ENCODE results near the gene PDZD2. TPM values are rescaled to one million over a fixed set of nuclear protein-coding genes. Genes with fewer than 3 reads are reported as not detected.
"Not testable (repeated sequence)": the region's sequence is repeated elsewhere in the genome, so short reads cannot be mapped to it uniquely, and the experiment has no call there.

Gene PDZD2
- total RNA-seq, 1 donor from 2014 or later = 23.3 TPM

- no peak for DNase-seq
- Mint-ChIP-seq H3K4me1 (ENCODE audit: low read depth, unreplicated experiment) (peaks cover 7% of the 10 kb centered on the region), H3K27me3 (ENCODE audit: unreplicated experiment) (peaks cover 4% of the 10 kb centered on the region), H3K9me3 (ENCODE audit: unreplicated experiment) (peaks cover 2% of the 10 kb centered on the region), H3K4me3 (ENCODE audit: unreplicated experiment) (no peak overlapping the region), H3K36me3 (ENCODE audit: unreplicated experiment) (peaks cover 9% of the 10 kb centered on the region), H3K27ac (ENCODE audit: unreplicated experiment) (no peak overlapping the region)
- TF ChIP-seq, protein P1, sequence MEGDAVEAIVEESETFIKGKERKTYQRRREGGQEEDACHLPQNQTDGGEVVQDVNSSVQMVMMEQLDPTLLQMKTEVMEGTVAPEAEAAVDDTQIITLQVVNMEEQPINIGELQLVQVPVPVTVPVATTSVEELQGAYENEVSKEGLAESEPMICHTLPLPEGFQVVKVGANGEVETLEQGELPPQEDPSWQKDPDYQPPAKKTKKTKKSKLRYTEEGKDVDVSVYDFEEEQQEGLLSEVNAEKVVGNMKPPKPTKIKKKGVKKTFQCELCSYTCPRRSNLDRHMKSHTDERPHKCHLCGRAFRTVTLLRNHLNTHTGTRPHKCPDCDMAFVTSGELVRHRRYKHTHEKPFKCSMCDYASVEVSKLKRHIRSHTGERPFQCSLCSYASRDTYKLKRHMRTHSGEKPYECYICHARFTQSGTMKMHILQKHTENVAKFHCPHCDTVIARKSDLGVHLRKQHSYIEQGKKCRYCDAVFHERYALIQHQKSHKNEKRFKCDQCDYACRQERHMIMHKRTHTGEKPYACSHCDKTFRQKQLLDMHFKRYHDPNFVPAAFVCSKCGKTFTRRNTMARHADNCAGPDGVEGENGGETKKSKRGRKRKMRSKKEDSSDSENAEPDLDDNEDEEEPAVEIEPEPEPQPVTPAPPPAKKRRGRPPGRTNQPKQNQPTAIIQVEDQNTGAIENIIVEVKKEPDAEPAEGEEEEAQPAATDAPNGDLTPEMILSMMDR (IDR thresholded peaks at IDR 0.05; ENCODE audit: partially characterized antibody, unreplicated experiment) = no peak
These were observed 326.3 kb downstream of the PDZD2 start for GRCh38 chr5:31965227-31965626.

DNA sequence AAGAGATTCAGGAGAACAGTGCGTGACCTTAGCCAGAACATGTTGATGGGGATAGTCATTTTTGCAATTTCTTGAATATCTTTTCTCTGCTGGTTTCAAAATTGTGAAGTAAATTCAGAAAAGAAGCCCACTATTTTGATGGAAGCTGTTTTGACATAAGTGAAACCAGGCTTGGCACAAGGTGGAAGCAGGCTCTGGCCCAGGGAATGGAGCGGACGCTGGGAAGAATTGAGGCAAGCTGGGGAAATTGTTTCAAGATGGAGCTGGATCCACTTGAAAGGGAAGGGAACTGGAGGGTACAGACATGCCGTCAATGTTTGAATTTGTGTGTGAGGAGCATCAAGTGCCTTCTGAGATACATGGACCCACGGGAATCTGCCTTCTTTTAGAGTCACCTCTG, 328.0 kb downstream of the PDZD2 start:
- no peak for DNase-seq
- peaks cover 1% of the 10 kb centered on the region for H3K9me3 Mint-ChIP-seq (ENCODE audit: unreplicated experiment)

GRCh38 chr5:31967461-31967860, 328.5 kb downstream of the PDZD2 start:
- no peak for DNase-seq
- H3K36me3 Mint-ChIP-seq (ENCODE audit: unreplicated experiment) = peaks cover 9% of the 10 kb centered on the region

More for the DNA sequence above, 328.0 kb downstream of the PDZD2 start:
- Mint-ChIP-seq H3K27me3 (ENCODE audit: unreplicated experiment) (peaks cover 4% of the 10 kb centered on the region), H3K4me1 (ENCODE audit: low read depth, unreplicated experiment) (peaks cover 7% of the 10 kb centered on the region), H3K36me3 (ENCODE audit: unreplicated experiment) (peaks cover 9% of the 10 kb centered on the region), H3K27ac (ENCODE audit: unreplicated experiment) (no peak overlapping the region), H3K4me3 (ENCODE audit: unreplicated experiment) (no peak overlapping the region)
- TF ChIP-seq, protein P1 (IDR thresholded peaks at IDR 0.05; ENCODE audit: partially characterized antibody, unreplicated experiment) = no peak

DNA sequence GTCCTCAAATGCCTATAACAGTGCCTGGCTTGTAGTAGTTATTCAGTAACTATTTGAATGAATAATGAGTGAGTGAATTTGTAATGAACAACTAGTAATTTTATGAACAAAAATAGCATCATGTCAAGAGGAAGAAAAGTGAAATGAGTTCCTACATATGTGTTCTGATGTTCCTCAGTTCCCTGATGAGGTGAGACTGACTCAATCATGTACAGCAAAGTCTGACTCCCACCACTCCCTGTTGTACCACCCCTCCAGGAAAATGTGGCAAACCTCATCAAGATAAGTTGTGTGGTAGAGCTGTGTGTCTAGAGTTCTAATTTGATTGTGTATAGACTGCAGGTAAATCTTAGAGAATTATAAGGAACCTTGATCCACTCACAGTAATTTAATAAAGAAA, 333.6 kb downstream of the PDZD2 start:
- DNase-seq = no peak
- no peak overlapping the region for H3K27ac Mint-ChIP-seq (ENCODE audit: unreplicated experiment)
- TF ChIP-seq, protein P1 (IDR thresholded peaks at IDR 0.05; ENCODE audit: partially characterized antibody, unreplicated experiment) = no peak

More at GRCh38 chr5:31967461-31967860, 328.5 kb downstream of the PDZD2 start:
- TF ChIP-seq, protein P1 (IDR thresholded peaks at IDR 0.05; ENCODE audit: partially characterized antibody, unreplicated experiment) = no peak
- peaks cover 7% of the 10 kb centered on the region for H3K4me1 Mint-ChIP-seq (ENCODE audit: low read depth, unreplicated experiment)
- no peak overlapping the region for H3K27ac Mint-ChIP-seq (ENCODE audit: unreplicated experiment)
- H3K27me3 Mint-ChIP-seq (ENCODE audit: unreplicated experiment) = peaks cover 4% of the 10 kb centered on the region
- H3K4me3 Mint-ChIP-seq (ENCODE audit: unreplicated experiment) = no peak overlapping the region
- peaks cover 1% of the 10 kb centered on the region for H3K9me3 Mint-ChIP-seq (ENCODE audit: unreplicated experiment)

GRCh38 chr5:31975189-31975612, 336.3 kb downstream of the PDZD2 start:
- H3K4me3 Mint-ChIP-seq (ENCODE audit: unreplicated experiment); H3K27me3 Mint-ChIP-seq (ENCODE audit: unreplicated experiment); H3K27ac Mint-ChIP-seq (ENCODE audit: unreplicated experiment); H3K4me1 Mint-ChIP-seq (ENCODE audit: low read depth, unreplicated experiment); H3K36me3 Mint-ChIP-seq (ENCODE audit: unreplicated experiment); DNase-seq; H3K9me3 Mint-ChIP-seq (ENCODE audit: unreplicated experiment): not testable (repeated sequence)

More for the DNA sequence above, 333.6 kb downstream of the PDZD2 start:
- peaks cover 4% of the 10 kb centered on the region for H3K27me3 Mint-ChIP-seq (ENCODE audit: unreplicated experiment)
- H3K4me3 Mint-ChIP-seq (ENCODE audit: unreplicated experiment) = no peak overlapping the region
- no peaks in the 10 kb centered on the region for H3K4me1 Mint-ChIP-seq (ENCODE audit: low read depth, unreplicated experiment)
- no peaks in the 10 kb centered on the region for H3K36me3 Mint-ChIP-seq (ENCODE audit: unreplicated experiment)
- H3K9me3 Mint-ChIP-seq (ENCODE audit: unreplicated experiment) = peaks cover 1% of the 10 kb centered on the region

All from glutamatergic neuron (in vitro differentiated cells).